Hepatocyte (in vitro differentiated cells): Measurements from ENCODE around the gene ATP6V1B1.

ENCODE experiments used
- CTCF ChIP-seq: fragments of 200-600 bp; sonication (generic); IDR thresholded peaks from 2 replicates; pipeline ENCODE4 v1.5.1; 2016; ENCODE audit warnings: antibody characterized with exemption, mild to moderate bottlenecking; ENCODE audit not compliant: poor library complexity
- EZH2 ChIP-seq: fragments of 200-600 bp; sonication (generic); IDR thresholded peaks from 2 replicates; pipeline ENCODE4 v1.6.1; 2016; ENCODE audit warnings: antibody characterized with exemption, mild to moderate bottlenecking, borderline replicate concordance

DNA sequence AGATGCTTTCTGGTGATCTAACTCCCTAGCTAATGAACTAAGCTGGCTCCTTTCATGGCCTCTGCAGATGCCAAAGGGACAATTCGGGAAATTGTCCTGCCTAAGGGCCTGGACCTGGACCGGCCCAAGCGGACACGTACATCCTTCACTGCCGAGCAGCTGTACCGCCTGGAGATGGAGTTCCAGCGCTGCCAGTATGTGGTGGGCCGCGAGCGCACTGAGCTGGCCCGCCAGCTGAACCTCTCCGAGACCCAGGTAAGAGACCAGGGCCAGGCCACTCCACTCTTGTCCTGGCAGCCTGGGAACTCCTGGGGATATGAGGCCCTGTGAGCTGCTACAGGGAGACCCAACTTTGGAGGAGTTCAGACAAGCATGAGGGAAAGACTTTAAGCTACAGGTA lies 14.7 kb upstream of the ATP6V1B1 start:
- no peak for TF ChIP-seq CTCF
- TF ChIP-seq EZH2, result no peak
